GM21447 (cell line): ENCODE data around the gene MORF4L2.
"Not testable (repeated sequence)": the region's sequence is repeated elsewhere in the genome, so short reads cannot be mapped to it uniquely, and the experiment has no call there.

Experiments used
- ATAC-seq: cut with Tn5 transposase; IDR thresholded peaks from one replicate; pipeline ENCODE4 v1.9.1; 2021; ENCODE audit not compliant: unreplicated experiment

The MORF4L2 gene

DNA sequence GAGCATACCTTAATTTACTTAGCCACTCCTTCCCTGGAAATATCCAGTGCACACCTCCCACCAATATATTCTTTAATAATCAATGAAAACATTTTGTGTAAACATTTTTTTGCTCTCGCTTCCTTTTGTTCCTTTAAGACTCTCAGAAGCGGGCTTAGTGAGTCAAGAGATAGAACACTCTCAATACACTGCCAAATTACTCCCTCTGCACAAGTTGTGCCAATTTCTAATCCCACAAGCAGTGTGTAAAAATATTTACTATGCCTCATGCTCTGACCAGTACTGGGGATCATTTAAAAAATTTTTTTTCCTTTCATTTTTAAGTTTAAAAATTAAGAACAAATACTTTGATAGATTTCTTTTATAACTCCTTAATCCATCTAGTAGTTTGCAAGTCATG lies 5.1 kb downstream of the MORF4L2 start:
- ATAC-seq = no peak

DNA sequence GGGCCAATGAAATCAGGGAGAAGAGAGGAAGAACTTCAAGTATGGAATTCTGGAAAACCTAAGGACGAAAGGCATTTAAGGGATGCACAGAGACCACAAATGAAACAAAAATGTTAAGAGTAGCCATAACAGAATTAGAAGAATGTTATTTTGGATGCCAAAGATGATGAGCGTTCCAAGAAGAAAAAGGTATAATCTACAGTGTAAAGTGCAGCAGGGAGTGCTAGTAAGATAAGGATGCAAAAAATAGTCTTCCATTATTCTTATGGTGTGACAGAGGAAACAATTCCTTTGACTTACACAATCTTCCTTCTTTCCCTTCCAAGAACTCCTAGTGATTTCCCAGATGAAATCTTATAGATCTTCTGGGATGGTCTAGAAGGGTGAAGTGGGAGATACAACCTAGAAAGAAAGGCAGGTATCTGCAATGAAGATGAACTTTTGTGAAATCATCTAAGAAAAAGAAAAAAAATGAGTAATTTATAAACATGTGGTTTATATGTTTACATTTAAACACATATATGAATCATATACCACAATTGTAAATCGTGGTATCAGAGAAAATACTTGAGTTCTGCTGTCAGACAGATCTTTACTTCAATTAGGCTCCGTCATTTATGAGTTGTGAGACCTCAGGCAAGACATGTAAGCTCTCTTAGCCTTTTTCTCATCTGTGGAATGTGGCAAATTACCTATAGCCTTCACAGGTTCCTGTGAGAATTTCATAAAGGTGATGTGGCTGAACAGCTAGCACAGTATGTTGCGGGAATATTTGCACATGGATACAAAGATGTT lies 8.1 kb downstream of the MORF4L2 start:
- no peak for ATAC-seq

DNA sequence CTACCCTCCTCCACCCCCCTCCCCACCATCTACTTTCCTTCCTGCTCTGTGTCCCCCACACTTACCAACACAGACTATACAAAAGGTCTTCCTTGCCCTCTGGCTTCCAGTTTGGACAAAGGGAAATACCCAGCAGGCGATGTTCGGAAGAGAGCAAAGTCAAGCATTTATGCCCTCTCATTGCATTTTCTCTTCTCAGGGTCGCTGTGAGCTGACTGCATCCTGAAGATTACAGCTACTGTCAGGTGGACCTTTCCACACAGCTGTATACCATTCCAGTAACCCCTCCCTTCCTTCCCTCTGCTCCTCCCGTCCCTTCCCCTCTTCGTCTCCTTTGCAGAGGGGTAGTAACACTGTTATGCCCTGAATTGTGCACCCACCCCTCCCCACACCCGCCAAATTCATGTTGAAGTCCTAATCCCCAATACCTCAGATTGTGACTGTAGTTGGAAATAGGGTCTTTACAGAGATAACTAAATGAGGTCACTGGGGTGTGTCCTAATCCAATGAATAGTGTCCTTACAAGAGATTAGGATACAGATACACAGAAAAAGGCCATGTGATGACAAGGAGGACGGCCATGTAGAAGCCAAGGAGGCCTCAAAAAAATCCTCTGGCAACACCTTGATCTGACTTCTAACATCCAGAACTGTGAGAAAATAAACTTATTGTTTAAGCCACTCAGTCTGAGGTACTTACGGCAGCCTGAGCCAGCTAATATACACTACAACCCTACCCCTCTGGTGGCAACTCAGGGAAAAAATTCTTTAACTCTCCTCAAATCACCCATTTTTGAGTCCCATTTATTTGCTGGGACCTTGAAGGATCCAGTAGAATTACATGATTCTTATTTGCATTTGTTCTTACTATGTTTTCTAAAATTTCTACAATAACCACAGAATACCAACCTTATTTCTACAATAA lies 11.7 kb downstream of the MORF4L2 start:
- ATAC-seq = no peak

DNA sequence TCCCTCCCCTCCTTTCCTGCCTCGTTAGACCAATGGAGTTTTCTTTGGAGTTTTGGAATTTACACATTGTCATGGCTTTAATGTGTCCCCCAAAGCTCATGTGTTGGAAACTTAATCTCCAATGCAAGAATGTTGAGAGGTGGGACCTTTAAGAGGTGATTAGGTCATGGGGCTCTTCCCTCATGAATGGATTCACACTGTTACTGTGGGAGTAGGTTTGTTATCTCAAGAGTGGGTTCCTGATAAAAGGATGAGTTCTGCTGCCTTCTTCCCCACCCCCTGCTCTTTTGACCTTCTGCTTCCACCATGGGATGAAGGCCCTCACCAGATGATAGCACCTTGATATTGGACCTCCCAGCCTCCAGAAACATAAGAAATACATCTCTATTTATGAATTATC lies 16.8 kb downstream of the MORF4L2 start:
- no peak for ATAC-seq

DNA sequence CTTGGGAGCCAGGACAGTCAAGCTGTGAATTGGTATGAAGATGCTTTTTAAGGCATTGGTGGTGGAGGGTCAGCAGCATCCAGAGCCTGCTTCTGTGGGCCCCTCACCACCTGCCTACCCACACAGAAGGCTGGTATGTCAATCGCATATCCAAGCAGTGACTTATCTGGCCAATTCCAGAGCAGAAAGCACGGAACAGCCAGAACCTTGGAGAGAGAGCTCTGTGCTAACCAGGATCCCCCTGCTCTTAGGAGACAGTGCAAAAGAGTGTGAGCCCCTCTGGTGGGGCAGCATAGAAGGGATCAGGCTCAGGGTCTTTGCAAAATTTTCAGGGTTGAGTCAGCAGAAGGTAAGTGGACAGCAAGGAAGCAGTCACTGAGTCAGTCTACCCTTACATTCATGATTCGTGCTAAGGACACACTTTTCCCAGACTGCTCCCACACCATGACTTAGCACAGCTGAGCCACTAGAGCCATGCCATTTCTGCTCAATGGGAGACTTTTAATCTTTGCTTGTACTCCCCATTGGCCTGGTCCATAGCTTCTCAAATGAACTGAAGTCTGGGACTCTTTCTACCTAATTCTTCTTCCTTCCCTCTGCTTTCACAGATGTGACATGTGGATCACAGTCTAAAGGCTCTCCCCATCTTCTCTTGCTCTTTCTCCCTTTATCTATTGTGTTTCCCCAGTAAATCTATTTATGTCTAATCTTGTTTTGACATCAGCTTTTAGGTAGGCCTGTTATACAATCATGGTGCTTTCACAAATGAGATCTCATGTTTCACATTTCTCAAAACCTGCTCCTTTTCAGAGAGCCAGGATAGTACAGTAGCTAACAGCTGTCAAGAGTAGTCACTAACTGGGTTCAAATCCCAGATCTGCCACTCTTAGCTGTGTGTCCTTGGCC lies 20.0 kb downstream of the MORF4L2 start:
- no peak for ATAC-seq

DNA sequence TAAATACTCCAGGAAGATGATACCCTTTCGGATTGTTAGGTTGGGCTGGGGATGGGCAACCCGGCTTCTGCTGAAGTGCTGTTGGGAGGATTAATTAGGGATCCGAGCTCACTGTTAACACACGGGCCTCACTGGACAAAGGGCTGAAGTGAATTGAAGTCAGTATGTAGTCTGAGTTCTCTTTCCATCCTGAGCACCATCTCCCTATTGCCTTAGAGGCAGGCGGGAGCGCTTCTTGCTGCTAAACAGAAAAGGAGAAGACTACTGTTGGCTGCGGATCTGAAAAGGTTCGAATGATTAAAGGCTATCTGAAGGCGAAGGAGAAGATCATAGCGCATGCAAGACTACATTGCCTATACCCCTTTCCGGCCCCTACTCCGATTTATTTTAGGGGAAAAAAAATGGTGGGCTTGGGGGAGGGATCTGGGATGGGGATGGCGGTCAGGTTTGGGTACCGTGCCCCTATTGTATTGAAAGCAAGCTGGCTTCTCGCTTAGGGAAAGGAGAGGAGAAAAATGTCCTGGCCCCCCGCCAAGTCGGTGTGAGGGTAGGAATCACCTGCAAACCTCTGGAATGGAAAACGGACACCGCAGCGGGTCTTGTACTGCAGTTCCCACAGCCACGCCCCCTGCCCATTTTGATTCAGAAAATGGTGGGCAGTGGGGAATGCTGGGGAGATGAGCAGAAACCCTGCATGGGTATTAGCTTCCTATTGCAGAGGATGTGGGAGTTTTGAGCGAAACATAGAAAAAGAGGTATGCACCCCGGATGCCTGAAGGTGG lies 22.3 kb downstream of the MORF4L2 start:
- no peak for ATAC-seq

DNA sequence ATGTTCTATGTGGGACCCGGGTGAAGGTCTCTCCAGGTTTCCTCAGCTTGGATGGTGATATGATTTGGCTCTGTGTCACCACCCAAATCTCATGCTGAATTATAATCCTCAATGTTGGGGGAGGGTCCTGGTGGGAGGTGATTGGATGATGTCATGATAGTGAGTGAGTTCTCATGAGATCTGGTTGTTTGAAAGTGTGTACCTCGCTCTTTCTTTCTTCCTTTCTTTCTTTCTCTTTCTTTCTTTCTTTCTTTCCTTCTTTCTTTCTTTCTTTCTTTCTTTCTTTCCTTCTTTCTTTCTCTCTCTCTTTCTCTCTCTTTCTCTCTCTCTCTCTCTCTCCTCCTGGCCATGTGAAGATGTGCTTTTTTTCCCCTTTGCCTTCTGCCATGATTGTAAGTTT lies 27.0 kb downstream of the MORF4L2 start:
- not testable (repeated sequence) for ATAC-seq

DNA sequence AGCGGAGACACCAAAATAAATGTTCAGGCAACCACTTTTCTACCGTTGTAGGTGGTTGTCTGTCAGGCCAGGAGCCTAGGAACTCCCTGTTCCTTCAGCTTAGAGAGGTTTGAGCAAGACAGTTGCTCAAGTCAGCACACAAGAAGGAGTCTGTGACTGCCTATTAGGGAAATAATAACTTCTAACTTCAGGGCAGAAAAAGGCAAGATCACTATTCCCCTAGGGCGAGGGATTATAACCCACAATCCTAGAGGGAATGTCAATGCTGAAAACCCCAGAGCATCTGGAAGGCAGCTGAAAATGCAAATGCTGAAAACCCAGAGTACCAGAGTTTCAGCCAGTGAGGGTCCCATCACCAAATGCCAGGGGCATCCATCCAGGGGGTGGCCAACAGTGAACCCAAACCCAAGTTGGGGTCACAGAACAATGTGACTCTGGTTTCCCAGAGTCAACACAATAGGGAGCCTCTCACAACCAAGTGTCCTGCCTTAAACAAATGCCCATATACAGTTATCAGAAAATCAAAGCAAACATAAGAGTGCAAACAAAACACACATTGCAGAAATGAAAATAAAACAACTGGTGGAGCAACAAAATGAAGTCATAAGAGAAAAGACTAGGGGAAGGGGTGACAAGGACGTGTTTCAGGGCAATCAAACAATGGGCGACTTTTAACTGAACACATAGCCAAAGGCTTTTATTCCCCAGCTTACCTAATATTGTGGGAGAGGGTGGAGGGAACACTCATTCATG lies 27.6 kb downstream of the MORF4L2 start:
- no peak for ATAC-seq

DNA sequence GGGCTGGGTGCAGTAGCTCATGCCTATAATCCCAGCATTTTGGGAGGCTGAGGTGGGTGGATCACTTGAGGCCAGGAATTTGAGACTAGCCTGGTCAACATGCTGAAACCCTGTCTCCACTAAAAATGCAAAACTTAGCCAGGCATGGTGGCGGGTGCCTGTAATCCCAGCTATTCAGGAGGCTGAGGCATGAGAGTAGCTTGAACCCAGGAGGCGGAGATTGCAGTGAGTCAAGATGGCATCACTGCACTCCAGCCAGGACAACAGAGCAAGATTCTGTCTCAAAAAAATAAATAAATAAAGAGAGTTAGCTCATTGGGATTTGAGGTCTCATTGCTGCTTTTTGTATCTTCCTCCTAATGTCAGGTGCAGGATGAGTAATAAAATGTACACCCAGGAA lies 29.4 kb downstream of the MORF4L2 start:
- not testable (repeated sequence) for ATAC-seq

DNA sequence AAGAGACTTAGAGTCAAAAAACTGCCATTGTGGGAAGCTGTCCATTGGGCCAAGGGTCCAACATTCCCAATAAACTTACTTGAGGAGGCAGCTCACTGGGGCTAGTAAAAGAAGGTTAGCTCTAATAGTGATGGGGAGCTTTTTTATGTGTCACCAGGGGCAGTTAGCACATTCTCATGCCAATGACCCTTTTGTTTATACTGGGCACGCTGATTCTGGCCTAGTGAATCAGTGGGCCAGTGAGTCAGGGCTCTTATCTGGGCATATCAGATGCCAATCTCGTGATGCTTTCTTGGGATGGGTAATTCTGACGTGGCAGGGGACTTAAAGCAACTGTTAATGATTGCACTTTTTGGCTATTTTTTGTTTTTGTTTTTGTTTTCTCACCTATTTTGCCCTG lies 29.9 kb downstream of the MORF4L2 start:
- no peak for ATAC-seq

DNA sequence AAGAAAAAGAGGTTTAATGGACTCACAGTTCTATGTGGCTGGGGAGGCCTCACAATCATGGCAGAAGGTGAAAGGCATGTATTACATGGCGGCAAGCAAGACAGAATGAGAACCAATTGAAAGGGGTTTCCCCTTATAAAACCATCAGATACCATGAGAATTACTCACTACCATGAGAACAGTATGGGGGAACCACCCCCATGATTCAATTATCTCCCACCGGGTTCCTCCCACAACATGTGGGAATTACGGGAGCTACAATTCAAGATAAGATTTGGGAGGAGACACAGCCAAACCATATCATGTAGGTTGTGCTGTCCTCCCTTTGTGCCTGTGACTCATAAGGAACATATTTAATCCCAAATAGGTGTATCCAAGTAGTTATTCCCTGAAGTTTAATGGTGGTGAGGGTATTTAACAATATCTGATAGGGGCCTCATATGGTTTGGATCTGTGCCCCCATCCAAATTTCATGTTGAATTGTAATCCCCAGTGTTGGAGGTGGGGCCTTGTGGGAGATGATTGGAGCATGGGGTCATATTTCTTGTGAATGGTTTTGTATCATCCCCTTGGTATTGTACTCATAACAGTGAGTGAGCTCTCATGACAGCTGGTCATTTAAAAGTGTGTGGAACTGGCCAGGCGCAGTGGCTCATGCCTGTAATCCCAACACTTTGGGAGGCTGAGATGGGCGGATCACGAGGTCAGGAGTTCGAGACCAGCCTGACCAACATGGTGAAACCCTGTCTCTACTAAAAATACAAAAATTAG lies 31.1 kb downstream of the MORF4L2 start:
- not testable (repeated sequence) for ATAC-seq

DNA sequence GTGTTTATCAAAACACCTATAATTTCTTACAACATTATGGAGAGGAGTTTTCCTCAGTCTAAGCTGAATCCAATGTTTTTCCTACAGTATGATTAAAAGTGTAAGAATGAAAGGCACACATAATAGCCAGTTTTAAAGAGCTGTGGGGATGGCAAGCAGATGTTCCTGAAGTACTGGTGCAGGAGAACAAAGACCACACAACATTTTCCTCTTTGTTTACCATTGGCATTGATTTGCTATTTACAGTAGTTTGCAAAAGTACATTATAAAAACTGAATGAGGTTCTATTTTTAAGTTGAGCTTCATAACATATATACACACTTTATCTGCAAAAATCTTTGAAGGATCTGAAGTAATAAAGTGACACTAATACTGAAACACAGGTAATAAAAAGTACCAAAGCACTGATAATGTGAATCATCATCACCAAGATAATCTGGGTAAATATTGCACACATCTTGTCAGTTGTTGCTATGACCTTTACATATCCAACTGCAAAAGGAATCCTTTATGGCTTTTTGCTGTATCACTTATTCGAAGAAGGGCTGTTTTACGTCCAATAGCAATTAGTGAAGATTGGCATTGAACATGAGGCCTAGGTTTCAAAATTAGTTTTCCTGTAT lies 35.2 kb downstream of the MORF4L2 start:
- no peak for ATAC-seq

DNA sequence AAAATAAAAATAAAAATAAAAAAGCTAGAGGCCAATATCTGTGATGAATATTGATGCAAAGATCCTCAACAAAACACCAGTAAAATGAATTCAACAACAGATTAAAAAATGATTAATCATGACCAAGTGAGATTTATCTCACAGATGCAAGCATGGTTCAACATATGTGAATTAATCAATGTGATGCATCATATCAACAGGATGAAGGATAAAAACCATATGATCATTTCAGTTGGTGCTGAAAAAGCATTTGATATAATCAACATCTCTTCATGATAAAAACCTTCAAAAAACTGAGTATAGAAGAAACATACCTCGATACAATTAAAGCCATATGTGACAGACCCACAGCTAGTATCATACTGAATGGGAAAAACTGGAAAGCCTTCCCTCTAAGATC lies 38.9 kb downstream of the MORF4L2 start:
- no peak for ATAC-seq

DNA sequence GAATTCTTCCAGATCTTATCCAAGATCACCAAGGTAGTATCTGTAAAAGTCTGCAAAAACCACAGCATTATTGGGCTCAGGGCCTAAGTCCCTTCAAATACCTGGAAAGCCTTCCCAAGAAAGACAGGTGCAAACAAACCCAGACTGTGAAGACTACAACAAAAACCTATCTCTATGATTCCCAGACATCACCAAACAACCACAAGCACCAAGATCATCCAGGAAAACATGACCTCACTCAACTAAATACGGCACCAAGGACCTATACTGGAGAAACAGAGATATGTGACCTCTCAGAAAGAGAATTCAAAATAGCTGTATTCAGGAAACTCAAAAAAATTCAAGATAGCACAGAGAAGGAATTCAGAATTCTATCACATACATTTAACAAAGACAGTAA lies 42.4 kb downstream of the MORF4L2 start:
- ATAC-seq = no peak

DNA sequence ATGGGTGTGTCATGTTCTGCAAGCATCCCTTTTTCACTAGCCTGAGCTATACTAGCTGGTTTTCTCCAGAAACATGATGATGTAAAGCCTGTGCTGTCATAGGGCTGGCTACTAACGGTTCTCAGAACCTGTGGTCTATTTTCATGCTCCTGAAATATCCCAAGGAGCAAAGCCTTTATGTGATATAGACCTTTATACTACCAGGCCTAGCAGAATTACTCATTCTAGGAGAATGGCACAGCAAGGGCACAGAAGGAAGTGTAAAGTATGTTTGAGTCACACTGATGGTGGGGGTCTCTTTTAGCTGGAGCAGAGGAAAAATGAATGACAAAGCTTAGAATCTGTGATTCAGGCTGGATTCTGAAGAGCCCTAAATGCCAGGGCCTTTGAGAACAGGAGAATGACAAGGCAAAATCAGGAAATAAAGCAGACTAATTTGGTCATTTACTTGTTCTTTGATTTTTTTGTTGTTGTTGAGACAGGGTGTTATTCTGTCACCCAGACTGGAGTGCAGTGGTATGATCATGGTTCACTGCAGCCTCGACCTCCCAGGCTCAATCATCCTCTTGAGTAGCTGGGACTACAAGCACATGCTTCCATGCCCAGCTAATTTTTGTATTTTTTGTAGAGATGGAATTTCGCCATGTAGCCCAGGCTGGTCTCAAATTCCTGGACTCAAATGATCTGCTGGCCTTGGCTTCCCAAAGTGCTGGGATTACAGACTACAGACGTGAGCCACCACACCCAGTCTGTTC lies 45.9 kb downstream of the MORF4L2 start:
- no peak for ATAC-seq

DNA sequence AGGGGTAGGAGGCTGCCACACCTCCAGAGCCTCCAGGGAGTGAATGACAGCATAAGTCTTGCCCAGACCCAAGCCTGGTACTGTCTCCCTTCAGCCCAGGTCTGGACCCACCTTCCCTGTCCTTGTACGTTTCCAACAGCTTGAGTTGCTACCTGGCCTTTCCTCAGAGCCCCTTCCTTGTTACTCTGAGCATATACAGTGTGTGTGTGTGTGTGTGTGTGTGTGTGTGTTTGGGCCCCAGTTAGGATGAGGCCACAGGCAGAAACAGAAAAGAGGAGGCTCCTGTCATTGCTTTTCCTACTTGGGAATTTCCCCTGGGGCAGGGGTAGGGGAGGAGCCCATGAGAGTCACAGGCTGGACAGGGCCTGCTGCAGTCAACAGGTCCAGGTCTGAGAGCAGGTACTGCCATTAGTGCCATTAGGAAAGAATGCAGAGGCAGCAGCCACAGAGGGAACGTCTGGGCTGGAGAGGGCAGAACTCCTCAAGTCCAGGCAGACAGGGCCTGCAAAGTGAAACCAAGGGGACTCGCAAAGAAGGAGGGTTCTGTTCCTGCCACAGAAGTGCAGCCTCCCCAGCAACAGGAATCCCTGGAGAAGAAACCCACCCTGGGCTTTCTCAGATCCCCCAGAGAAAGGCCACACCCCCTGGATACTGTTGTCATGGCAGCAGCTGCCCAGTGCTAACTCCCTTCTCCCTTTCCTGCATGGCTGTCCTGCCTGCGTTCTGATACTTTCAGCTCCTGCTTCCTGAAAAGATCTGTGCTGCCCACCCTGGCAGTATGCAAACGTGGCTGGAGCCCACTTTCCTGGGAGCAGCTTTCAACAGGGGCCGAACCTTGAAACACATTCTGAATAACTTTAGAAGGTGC lies 47.8 kb downstream of the MORF4L2 start:
- ATAC-seq = not testable (repeated sequence)
